ENCODE data around the gene TMPRSS13.

The TMPRSS13 gene

GRCh38 chr11:117855912-117856651, 73.1 kb downstream of the TMPRSS13 start:
- H3K4me2 ChIP-seq, result no peak overlapping the region
- no peak overlapping the region for H3K9ac ChIP-seq
- no peaks in the 10 kb centered on the region for H3K36me3 ChIP-seq
- no peak overlapping the region for H3K4me3 ChIP-seq
- no peaks in the 10 kb centered on the region for H4K20me1 ChIP-seq
- no peak overlapping the region for H3K27ac ChIP-seq
- no peaks in the 10 kb centered on the region for H3K27me3 ChIP-seq
- peaks cover 0 to 11% (median 1%) of the 10 kb centered on the region in 10 experiments; a peak in 15 of 20 replicates for H3K4me1 ChIP-seq
- H3K9me3 ChIP-seq (replicated peaks in 1 of 11), result peaks cover 8 to 22% (median 14%) of the 10 kb centered on the region in 11 experiments; a peak in 17 of 22 replicates
- TF ChIP-seq Cebpa-rat (IDR thresholded peaks at IDR 0.05), result no peak

GRCh38 chr11:117855186-117855845, 73.9 kb downstream of the TMPRSS13 start:
- Histone ChIP-seq H3K4me2 (no peak overlapping the region), H3K27me3 (no peaks in the 10 kb centered on the region), H3K27ac (no peak overlapping the region), H4K20me1 (no peaks in the 10 kb centered on the region), H3K9me3 (replicated peaks in 1 of 11) (peaks cover 8 to 22% (median 14%) of the 10 kb centered on the region in 11 experiments; a peak in 17 of 22 replicates), H3K4me3 (no peak overlapping the region), H3K9ac (no peak overlapping the region), H3K4me1 (peaks cover 0 to 10% (median 0%) of the 10 kb centered on the region in 10 experiments; a peak in 6 of 20 replicates), H3K36me3 (no peaks in the 10 kb centered on the region)
- no peak for TF ChIP-seq Cebpa-rat (IDR thresholded peaks at IDR 0.05)

- no peak for TF ChIP-seq Cebpa-rat (IDR thresholded peaks at IDR 0.05)
- no peaks in the 10 kb centered on the region for H3K27me3 ChIP-seq
Measured at GRCh38 chr11:117852309-117852708, 76.9 kb downstream of the TMPRSS13 start.

GRCh38 chr11:117851852-117852251, 77.3 kb downstream of the TMPRSS13 start:
- H3K9me3 ChIP-seq (replicated peaks in 1 of 11), result peaks cover 8 to 27% (median 16%) of the 10 kb centered on the region in 11 experiments; a peak in 18 of 22 replicates
- H3K9ac ChIP-seq, result no peak overlapping the region
- H4K20me1 ChIP-seq, result no peaks in the 10 kb centered on the region
- peak overlapping the region in 1 of 11 experiments; percentile 0; a peak in 1 of 22 replicates for H3K4me2 ChIP-seq
- no peak overlapping the region for H3K4me3 ChIP-seq
- peaks cover 0 to 11% (median 7%) of the 10 kb centered on the region in 10 experiments; a peak in 10 of 20 replicates for H3K4me1 ChIP-seq
- no peak overlapping the region for H3K27ac ChIP-seq
- H3K27me3 ChIP-seq, result no peaks in the 10 kb centered on the region
- no peak for TF ChIP-seq Cebpa-rat (IDR thresholded peaks at IDR 0.05)
- no peaks in the 10 kb centered on the region for H3K36me3 ChIP-seq

More at GRCh38 chr11:117852309-117852708, 76.9 kb downstream of the TMPRSS13 start:
- Histone ChIP-seq H3K4me3 (no peak overlapping the region), H4K20me1 (no peaks in the 10 kb centered on the region), H3K4me1 (peaks cover 0 to 15% (median 7%) of the 10 kb centered on the region in 10 experiments; a peak in 10 of 20 replicates), H3K4me2 (peak overlapping the region in 1 of 11 experiments; percentile 0; a peak in 1 of 22 replicates), H3K9me3 (replicated peaks in 1 of 11) (peaks cover 8 to 27% (median 16%) of the 10 kb centered on the region in 11 experiments; a peak in 18 of 22 replicates), H3K36me3 (no peaks in the 10 kb centered on the region), H3K9ac (no peak overlapping the region), H3K27ac (no peak overlapping the region)

GRCh38 chr11:117851106-117851505, 78.1 kb downstream of the TMPRSS13 start:
- no peak overlapping the region for H3K9ac ChIP-seq
- no peaks in the 10 kb centered on the region for H4K20me1 ChIP-seq
- no peak overlapping the region for H3K4me2 ChIP-seq
- peaks cover 0 to 11% (median 7%) of the 10 kb centered on the region in 10 experiments; a peak in 10 of 20 replicates for H3K4me1 ChIP-seq
- no peak overlapping the region for H3K27ac ChIP-seq
- H3K36me3 ChIP-seq, result no peaks in the 10 kb centered on the region
- H3K4me3 ChIP-seq, result no peak overlapping the region
- TF ChIP-seq Cebpa-rat (IDR thresholded peaks at IDR 0.05), result no peak
- no peaks in the 10 kb centered on the region for H3K27me3 ChIP-seq
- H3K9me3 ChIP-seq (replicated peaks in 1 of 11), result peaks cover 8 to 27% (median 16%) of the 10 kb centered on the region in 11 experiments; a peak in 18 of 22 replicates

All from BLaER1 treated with 17β-estradiol and CSF1 and Interleukin-3, amounts not matched to agents 10 nM and 100 nM (cell line).